ENCODE measurements around the gene BANP. TPM values are rescaled to one million over a fixed set of nuclear protein-coding genes. Genes with fewer than 3 reads are reported as not detected.

Gene BANP
- total RNA-seq, 1 donor from 2014 or later = 39.1 TPM

- H3K36me3 Mint-ChIP-seq (ENCODE audit: low read depth) = no peaks in the 10 kb centered on the region
- H3K9me3 Mint-ChIP-seq = no peaks in the 10 kb centered on the region
- DNase-seq (ENCODE audit: low read depth, low spot score) = no peak
- no peaks in the 10 kb centered on the region for H3K4me1 Mint-ChIP-seq
- H3K4me3 Mint-ChIP-seq = no peak overlapping the region
- no peak overlapping the region for H3K27ac Mint-ChIP-seq (ENCODE audit: unreplicated experiment)
- no peaks in the 10 kb centered on the region for H3K27me3 Mint-ChIP-seq (ENCODE audit: low read depth)
- TF ChIP-seq, protein P1, sequence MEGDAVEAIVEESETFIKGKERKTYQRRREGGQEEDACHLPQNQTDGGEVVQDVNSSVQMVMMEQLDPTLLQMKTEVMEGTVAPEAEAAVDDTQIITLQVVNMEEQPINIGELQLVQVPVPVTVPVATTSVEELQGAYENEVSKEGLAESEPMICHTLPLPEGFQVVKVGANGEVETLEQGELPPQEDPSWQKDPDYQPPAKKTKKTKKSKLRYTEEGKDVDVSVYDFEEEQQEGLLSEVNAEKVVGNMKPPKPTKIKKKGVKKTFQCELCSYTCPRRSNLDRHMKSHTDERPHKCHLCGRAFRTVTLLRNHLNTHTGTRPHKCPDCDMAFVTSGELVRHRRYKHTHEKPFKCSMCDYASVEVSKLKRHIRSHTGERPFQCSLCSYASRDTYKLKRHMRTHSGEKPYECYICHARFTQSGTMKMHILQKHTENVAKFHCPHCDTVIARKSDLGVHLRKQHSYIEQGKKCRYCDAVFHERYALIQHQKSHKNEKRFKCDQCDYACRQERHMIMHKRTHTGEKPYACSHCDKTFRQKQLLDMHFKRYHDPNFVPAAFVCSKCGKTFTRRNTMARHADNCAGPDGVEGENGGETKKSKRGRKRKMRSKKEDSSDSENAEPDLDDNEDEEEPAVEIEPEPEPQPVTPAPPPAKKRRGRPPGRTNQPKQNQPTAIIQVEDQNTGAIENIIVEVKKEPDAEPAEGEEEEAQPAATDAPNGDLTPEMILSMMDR (conservative IDR thresholded peaks at IDR 0.05) = no peak
Measured at GRCh38 chr16:87914812-87915211, 36.4 kb upstream of the BANP start.

DNA sequence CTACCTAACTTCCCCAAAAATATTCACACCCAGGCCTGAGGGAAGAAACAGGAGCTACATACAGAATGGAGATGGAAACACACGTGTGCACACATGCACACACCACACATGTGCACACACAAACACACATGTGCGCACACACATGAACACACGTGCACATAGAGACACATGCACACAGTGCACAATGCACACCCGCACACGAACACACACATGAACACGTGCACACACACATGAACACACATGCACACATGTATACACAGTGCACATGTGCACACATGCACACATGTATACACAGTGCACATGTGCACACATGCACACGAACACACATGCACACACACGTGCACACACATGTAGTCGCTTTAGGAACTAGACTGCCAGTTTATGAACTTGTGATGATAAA, 33.7 kb upstream of the BANP start:
- TF ChIP-seq, protein P1 (conservative IDR thresholded peaks at IDR 0.05) = no peak
- no peak for DNase-seq (ENCODE audit: low read depth, low spot score)
- H3K4me1 Mint-ChIP-seq = no peaks in the 10 kb centered on the region

DNA sequence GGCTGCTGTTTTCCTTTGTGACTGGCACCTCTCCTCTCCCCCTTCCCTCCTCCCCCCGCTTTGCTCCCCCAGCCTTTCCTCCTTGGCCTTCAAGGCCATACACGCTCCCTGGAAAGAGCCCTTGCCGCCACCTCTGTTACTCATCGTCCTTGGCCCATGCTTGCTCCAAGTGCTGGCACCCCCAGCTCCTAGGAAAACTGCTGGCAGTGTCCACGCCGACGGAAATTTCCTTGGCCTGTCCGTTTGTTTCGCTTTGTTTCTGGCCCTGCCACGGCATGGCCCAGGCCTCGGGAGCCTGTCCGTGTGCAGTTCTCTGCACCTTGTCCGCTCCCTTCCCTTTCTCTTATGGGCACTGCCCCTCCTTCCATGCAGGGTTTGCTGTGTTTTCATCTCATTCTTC, 32.9 kb upstream of the BANP start:
- TF ChIP-seq, protein P1 (conservative IDR thresholded peaks at IDR 0.05) = no peak

More for the DNA sequence above, 33.7 kb upstream of the BANP start:
- no peaks in the 10 kb centered on the region for H3K36me3 Mint-ChIP-seq (ENCODE audit: low read depth)
- H3K9me3 Mint-ChIP-seq = no peaks in the 10 kb centered on the region
- H3K4me3 Mint-ChIP-seq = no peak overlapping the region
- no peak overlapping the region for H3K27ac Mint-ChIP-seq (ENCODE audit: unreplicated experiment)
- H3K27me3 Mint-ChIP-seq (ENCODE audit: low read depth) = no peaks in the 10 kb centered on the region

GRCh38 chr16:87918866-87919680, 32.2 kb upstream of the BANP start:
- H3K27me3 Mint-ChIP-seq (ENCODE audit: low read depth) = no peaks in the 10 kb centered on the region
- no peaks in the 10 kb centered on the region for H3K36me3 Mint-ChIP-seq (ENCODE audit: low read depth)
- H3K4me1 Mint-ChIP-seq = no peaks in the 10 kb centered on the region
- TF ChIP-seq, protein P1 (conservative IDR thresholded peaks at IDR 0.05) = no peak
- no peak for DNase-seq (ENCODE audit: low read depth, low spot score)
- no peak overlapping the region for H3K27ac Mint-ChIP-seq (ENCODE audit: unreplicated experiment)
- no peaks in the 10 kb centered on the region for H3K9me3 Mint-ChIP-seq
- no peak overlapping the region for H3K4me3 Mint-ChIP-seq

More for the DNA sequence above, 32.9 kb upstream of the BANP start:
- Mint-ChIP-seq H3K4me3 (no peak overlapping the region), H3K27ac (ENCODE audit: unreplicated experiment) (no peak overlapping the region), H3K36me3 (ENCODE audit: low read depth) (no peaks in the 10 kb centered on the region), H3K4me1 (no peaks in the 10 kb centered on the region), H3K27me3 (ENCODE audit: low read depth) (no peaks in the 10 kb centered on the region), H3K9me3 (no peaks in the 10 kb centered on the region)
- no peak for DNase-seq (ENCODE audit: low read depth, low spot score)

GRCh38 chr16:87919681-87919994, 31.6 kb upstream of the BANP start:
- H3K27me3 Mint-ChIP-seq (ENCODE audit: low read depth) = no peaks in the 10 kb centered on the region
- H3K36me3 Mint-ChIP-seq (ENCODE audit: low read depth) = no peaks in the 10 kb centered on the region
- H3K9me3 Mint-ChIP-seq = no peaks in the 10 kb centered on the region
- no peaks in the 10 kb centered on the region for H3K4me1 Mint-ChIP-seq
- no peak overlapping the region for H3K27ac Mint-ChIP-seq (ENCODE audit: unreplicated experiment)
- H3K4me3 Mint-ChIP-seq = no peak overlapping the region
- no peak for DNase-seq (ENCODE audit: low read depth, low spot score)
- TF ChIP-seq, protein P1 (conservative IDR thresholded peaks at IDR 0.05) = no peak
